NT2/D1 (cell line): ENCODE results near the gene SLC1A2.

Experiments used
- DNase-seq: peaks from one replicate; pipeline ENCODE4 v3.0.0-alpha.2; 2011; ENCODE audit warnings: low read depth, low spot score
- H3K27me3 ChIP-seq: 2 replicates; pipeline ENCODE4 v1.6.0; 2011; ENCODE audit warnings: mild to moderate bottlenecking; ENCODE audit not compliant: insufficient read length, insufficient read depth
- H3K36me3 ChIP-seq: 2 replicates; pipeline ENCODE4 v1.6.1; 2011; ENCODE audit warnings: mild to moderate bottlenecking, low read length, mixed read lengths; ENCODE audit not compliant: insufficient read depth, insufficient read length
- H3K4me1 ChIP-seq: 2 replicates; pipeline ENCODE4 v1.5.1; 2011; ENCODE audit not compliant: insufficient read depth, insufficient read length
- H3K4me3 ChIP-seq: 2 replicates; pipeline ENCODE4 v1.5.1; 2011; ENCODE audit warnings: low read depth; ENCODE audit not compliant: insufficient read length
- H3K9ac ChIP-seq: 2 replicates; pipeline ENCODE4 v1.6.0; 2011; ENCODE audit warnings: low read depth; ENCODE audit not compliant: insufficient read length
- H3K9me3 ChIP-seq: 2 replicates; pipeline ENCODE4 v1.5.1; 2011; ENCODE audit warnings: mild to moderate bottlenecking, low read length; ENCODE audit not compliant: insufficient read depth
- SUZ12 ChIP-seq: IDR thresholded peaks from 2 replicates; pipeline ENCODE4 v1.6.1; 2011; ENCODE audit not compliant: insufficient read length, insufficient read depth; ENCODE audit errors: extremely low read depth
- YY1 ChIP-seq: IDR thresholded peaks from 2 replicates; pipeline ENCODE4 v1.6.1; 2011; ENCODE audit not compliant: insufficient read length, insufficient read depth
- ZNF274 ChIP-seq: IDR thresholded peaks from 2 replicates; pipeline ENCODE4 v1.6.1; 2011; ENCODE audit warnings: mild to moderate bottlenecking, low read depth, low read length

Gene SLC1A2

DNA sequence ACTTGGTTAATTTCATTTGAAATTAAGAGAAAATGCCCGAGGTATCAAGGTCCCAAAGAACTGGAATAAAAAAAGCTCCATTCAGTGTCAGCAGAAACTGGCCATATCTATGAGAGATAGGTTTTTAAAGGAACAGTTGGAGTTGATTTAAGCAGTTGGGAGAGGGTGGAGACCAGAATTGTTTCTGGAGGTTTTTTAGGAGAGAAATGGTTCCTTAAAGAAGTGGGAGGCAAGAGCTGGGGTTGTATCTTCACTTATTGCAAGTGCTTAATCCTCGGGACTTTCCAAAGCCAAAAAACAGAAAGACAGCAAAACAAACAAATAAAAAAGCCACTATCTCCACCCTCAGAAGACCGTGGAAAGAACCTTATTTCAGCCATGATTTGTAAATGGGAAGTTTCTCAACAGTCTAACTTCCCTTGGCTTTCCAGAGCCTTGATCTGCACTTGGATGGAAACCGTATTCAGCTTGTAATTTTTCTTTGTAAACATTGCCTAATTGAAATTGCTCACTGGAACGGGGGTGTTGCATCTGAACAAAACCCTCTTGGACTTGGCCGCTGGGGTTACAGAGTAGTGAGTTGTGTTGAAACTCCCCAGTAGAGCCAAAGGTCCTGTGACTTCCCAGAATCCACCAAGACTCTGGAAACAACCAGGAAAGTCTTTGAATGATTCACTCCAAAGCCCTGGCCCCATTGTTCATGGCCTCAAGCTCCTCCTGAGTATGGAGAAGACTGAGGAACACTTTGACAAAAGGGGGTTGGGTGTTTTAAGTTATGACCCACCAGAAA is 115.6 kb downstream of the SLC1A2 start:
- H3K9ac ChIP-seq = no peak overlapping the region
- peaks cover 3% of the 10 kb centered on the region for H3K4me1 ChIP-seq
- H3K36me3 ChIP-seq = no peaks in the 10 kb centered on the region
- no peak overlapping the region for H3K4me3 ChIP-seq
- H3K9me3 ChIP-seq = no peaks in the 10 kb centered on the region
- TF ChIP-seq ZNF274 = no peak
- no peak for TF ChIP-seq SUZ12
- H3K27me3 ChIP-seq = no peaks in the 10 kb centered on the region
- no peak for DNase-seq

DNA sequence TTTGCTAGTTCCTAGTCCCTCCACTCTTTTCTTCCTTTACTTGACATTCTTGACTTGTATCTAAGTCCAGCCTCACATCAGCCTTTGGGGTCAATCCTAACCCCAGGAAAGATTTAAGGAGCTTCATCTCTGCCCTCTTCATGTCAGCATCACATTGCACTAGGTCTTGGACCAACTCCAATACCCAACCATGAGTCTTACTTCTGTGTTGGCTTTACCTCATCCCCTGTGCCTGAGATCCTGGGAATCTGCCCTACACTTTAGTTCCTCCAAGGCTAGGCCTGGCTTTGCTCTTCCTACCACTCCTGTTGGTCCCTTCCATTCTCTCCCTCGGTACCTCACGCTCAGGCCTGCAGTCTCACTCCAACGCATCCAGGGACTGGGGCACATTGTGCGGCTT is 117.0 kb downstream of the SLC1A2 start:
- no peak for TF ChIP-seq YY1
- no peaks in the 10 kb centered on the region for H3K27me3 ChIP-seq
- H3K9ac ChIP-seq = no peak overlapping the region
- no peak overlapping the region for H3K4me3 ChIP-seq
- no peaks in the 10 kb centered on the region for H3K9me3 ChIP-seq
- DNase-seq = no peak
- H3K4me1 ChIP-seq = peaks cover 3% of the 10 kb centered on the region
- no peaks in the 10 kb centered on the region for H3K36me3 ChIP-seq

DNA sequence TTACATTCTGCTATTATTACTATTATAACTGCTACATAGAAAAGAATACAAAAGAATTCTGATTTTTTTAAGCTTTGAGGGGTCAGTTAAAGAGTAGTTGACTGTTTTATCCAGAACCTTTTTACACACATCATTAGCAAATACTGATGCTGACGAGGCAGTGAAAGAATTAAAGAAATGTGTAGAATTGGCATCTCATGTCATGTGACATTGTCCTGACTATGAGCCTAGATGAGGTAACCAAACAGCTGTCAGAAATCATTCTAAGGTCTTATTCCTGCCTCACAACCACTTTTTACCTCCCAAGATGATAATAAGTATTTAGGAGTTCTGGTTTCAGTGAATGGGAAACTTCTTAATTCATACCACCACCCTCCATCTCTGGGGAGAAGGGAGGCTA is 121.0 kb downstream of the SLC1A2 start:
- TF ChIP-seq ZNF274 (no peak), YY1 (no peak), SUZ12 (no peak)
- Histone ChIP-seq H3K9ac (no peak overlapping the region), H3K4me3 (no peak overlapping the region), H3K9me3 (no peaks in the 10 kb centered on the region), H3K4me1 (no peaks in the 10 kb centered on the region), H3K27me3 (no peaks in the 10 kb centered on the region), H3K36me3 (no peaks in the 10 kb centered on the region)
- no peak for DNase-seq

DNA sequence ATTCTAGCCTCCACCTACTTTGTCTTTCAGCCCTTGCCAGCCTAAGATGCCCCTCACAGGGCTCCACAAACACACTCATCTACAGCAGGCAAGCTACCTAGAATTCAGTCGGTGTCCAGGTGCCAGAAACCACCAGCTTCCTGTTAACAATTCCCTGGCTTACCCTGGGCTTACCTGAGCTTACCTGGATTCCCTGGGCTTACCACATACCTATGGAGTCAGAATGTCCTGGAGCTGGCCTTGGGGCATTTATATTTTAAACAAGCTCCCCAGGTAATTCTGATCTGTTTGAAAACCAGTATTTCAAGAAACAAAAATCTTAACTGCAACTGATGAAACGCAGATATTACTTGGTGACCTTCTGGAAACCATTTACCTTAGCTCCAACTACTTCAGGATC is 123.6 kb downstream of the SLC1A2 start:
- no peak overlapping the region for H3K4me3 ChIP-seq
- no peak overlapping the region for H3K9ac ChIP-seq
- H3K4me1 ChIP-seq = no peaks in the 10 kb centered on the region
- no peak for TF ChIP-seq YY1
- no peaks in the 10 kb centered on the region for H3K9me3 ChIP-seq
- H3K27me3 ChIP-seq = no peaks in the 10 kb centered on the region
- no peak for DNase-seq
- H3K36me3 ChIP-seq = no peaks in the 10 kb centered on the region

DNA sequence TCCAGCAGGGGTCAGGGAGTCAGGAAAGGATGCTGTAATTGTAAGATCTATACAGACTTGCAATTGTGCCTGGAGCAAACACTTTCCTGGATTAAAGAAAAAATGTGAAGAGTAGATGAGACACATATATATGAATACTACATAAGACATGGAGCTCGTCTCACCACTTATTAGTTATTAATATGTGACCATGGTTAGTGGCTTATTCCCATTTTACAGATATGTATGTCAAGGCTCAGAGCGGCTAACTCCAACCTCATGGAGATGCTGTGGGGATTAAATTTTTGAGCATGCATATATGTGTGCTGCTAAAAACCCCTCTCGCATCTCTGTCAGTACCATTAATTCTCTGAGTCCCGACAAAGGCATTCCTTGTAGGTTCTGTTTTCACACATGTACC is 125.7 kb downstream of the SLC1A2 start:
- no peak overlapping the region for H3K4me3 ChIP-seq
- H3K9me3 ChIP-seq = no peaks in the 10 kb centered on the region
- TF ChIP-seq ZNF274 (no peak), YY1 (no peak), SUZ12 (no peak)
- no peaks in the 10 kb centered on the region for H3K27me3 ChIP-seq
- H3K4me1 ChIP-seq = no peaks in the 10 kb centered on the region
- H3K36me3 ChIP-seq = no peaks in the 10 kb centered on the region
- DNase-seq = no peak
- H3K9ac ChIP-seq = no peak overlapping the region

DNA sequence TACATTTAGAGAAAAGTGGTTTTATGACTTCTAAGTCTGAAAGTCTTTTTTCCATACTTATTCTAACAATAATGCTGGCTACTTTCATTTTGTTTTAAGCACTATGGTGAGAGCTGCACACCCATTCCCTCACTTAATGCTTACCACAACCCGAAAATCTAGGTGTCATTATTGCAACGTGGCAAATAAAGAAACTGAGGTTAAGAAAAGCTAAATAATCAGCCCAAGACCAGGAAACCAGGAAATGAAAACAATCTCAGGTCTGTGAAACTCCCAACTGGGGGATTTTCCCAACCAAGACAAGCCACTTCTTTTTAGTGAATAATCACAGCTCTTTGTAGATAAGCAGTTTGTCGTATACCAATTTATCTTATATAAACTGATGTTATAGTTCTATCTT is 126.3 kb downstream of the SLC1A2 start:
- Histone ChIP-seq H3K4me3 (no peak overlapping the region), H3K27me3 (no peaks in the 10 kb centered on the region), H3K4me1 (no peaks in the 10 kb centered on the region), H3K9me3 (no peaks in the 10 kb centered on the region), H3K36me3 (no peaks in the 10 kb centered on the region), H3K9ac (no peak overlapping the region)
- TF ChIP-seq SUZ12 = no peak
- no peak for TF ChIP-seq YY1
- TF ChIP-seq ZNF274 = no peak
- no peak for DNase-seq

DNA sequence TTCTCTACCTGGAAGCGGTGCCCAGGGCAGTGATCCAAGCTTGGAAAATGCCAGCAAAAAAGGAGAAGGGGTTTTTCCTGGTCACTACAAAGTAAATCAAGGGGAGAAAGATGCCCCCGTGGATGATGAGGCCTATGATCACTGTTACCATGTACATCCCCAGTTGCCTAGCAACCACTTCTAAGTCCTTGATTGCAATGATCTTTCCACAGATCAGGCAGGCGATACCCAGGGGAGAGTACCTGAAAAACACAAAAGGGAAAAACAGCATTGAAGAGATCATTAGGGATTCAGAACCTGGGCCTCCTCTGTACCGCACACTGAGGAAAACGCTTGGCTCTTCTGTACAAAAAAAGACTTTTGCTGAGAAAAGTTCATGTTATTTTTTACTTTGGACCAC is 127.1 kb downstream of the SLC1A2 start:
- Histone ChIP-seq H3K9ac (no peak overlapping the region), H3K36me3 (no peaks in the 10 kb centered on the region), H3K4me1 (no peaks in the 10 kb centered on the region), H3K27me3 (no peaks in the 10 kb centered on the region), H3K4me3 (no peak overlapping the region), H3K9me3 (no peaks in the 10 kb centered on the region)
- TF ChIP-seq ZNF274 (no peak), YY1 (no peak), SUZ12 (no peak)
- DNase-seq = no peak

DNA sequence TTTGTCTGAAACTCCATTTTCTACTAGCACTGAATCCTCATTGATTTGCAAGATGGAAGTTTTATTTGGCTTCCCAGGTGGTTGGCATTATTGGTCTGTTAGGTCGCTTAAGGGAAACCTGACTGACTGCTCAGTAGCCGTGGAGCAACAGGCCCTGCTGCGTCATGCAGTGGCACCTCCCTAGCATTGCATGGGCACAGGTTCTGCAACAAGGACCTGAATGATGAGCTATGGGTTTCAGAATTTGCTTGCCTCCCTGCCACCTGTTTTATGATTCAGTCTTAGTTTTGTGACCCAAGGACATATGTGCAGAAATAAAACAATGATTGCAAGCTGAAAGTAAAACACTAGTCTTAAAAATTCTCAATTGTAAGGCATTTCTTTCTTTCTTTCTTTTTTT is 128.5 kb downstream of the SLC1A2 start:
- no peak for DNase-seq
- no peaks in the 10 kb centered on the region for H3K36me3 ChIP-seq
- no peaks in the 10 kb centered on the region for H3K4me1 ChIP-seq
- no peak overlapping the region for H3K4me3 ChIP-seq
- no peak overlapping the region for H3K9ac ChIP-seq
- TF ChIP-seq ZNF274 = no peak
- no peak for TF ChIP-seq SUZ12
- H3K9me3 ChIP-seq = no peaks in the 10 kb centered on the region
- no peaks in the 10 kb centered on the region for H3K27me3 ChIP-seq
